ENCODE results near the gene CDIPT. TPM values are rescaled to one million over a fixed set of nuclear protein-coding genes. Genes with fewer than 3 reads are reported as not detected.

The CDIPT gene
- total and polyA plus RNA-seq, 2 of the 13 experiments (the other 11 are each of a cell fraction or from before 2014, with no cell fraction given): 54.9 to 97.5 TPM

- peak; percentile 98 for TF ChIP-seq ZNF142 (CRISPR knock-in tag; IDR thresholded peaks at IDR 0.05)
- TF ChIP-seq SPEN (CRISPR knock-in tag; IDR thresholded peaks at IDR 0.05; ENCODE audit: low read depth): peak; percentile 94
- no peak for TF ChIP-seq POLR2AphosphoS2 (IDR thresholded peaks at IDR 0.05; ENCODE audit: low read depth, low read length)
- 0 out of 2 replicates have a peak, but pooled peaks have one; percentile 15 for TF ChIP-seq KDM6A (CRISPR knock-in tag; IDR thresholded peaks at IDR 0.05; ENCODE audit: low read depth)
- TF ChIP-seq POLR2G (IDR thresholded peaks at IDR 0.05; ENCODE audit: low read depth, low read length): peak; percentile 95
- TF ChIP-seq RCOR2 (CRISPR knock-in tag; IDR thresholded peaks at IDR 0.05): peak; percentile 35; the same call in 1 of the 2 replicates
- no peak; the same call in 1 of the 2 replicates for TF ChIP-seq ZBTB46 (CRISPR knock-in tag; IDR thresholded peaks at IDR 0.05; ENCODE audit: borderline replicate concordance)
- peak; percentile 66 for TF ChIP-seq HOXD1 (CRISPR knock-in tag; IDR thresholded peaks at IDR 0.05)
- no peak; the same call in 1 of the 2 replicates for TF ChIP-seq HOXA9 (CRISPR knock-in tag; IDR thresholded peaks at IDR 0.05; ENCODE audit: borderline replicate concordance)
- TF ChIP-seq FOXM1 (CRISPR knock-in tag; IDR thresholded peaks at IDR 0.05): no peak
- TF ChIP-seq HIC2 (CRISPR knock-in tag; IDR thresholded peaks at IDR 0.05; ENCODE audit: low read depth): no peak
- peak; percentile 89; the same call in 1 of the 2 replicates for TF ChIP-seq ZNF337 (CRISPR knock-in tag; IDR thresholded peaks at IDR 0.05; ENCODE audit: borderline replicate concordance, low read depth)
- no peak for TF ChIP-seq PHB2 (IDR thresholded peaks at IDR 0.05; ENCODE audit: partially characterized antibody)
- no peak for TF ChIP-seq MBNL3 (CRISPR knock-in tag; conservative IDR thresholded peaks at IDR 0.05)
- TF ChIP-seq ZNF263 (CRISPR knock-in tag; IDR thresholded peaks at IDR 0.05): no peak; the same call in 1 of the 2 replicates
- TF ChIP-seq HMGXB4 (CRISPR knock-in tag; IDR thresholded peaks at IDR 0.05; ENCODE audit: borderline replicate concordance in 1 of 2, low read depth in 1 of 2): peak; percentile 99 to 100
- peak; percentile 96; the same call in 1 of the 2 replicates for TF ChIP-seq ZNF607 (CRISPR knock-in tag; IDR thresholded peaks at IDR 0.05; ENCODE audit: borderline replicate concordance)
These were observed 47.0 kb downstream of the CDIPT start, which contains the start of gene PAGR1 (continued) for GRCh38 chr16:29815793-29816693.
